8988T (cell line): Measurements from ENCODE around the gene PTPRT.
"Not testable (repeated sequence)": the region's sequence is repeated elsewhere in the genome, so short reads cannot be mapped to it uniquely, and the experiment has no call there.

ENCODE experiments used
- DNase-seq: peaks from one replicate; pipeline ENCODE4 v3.0.0; 2011

PTPRT gene

DNA sequence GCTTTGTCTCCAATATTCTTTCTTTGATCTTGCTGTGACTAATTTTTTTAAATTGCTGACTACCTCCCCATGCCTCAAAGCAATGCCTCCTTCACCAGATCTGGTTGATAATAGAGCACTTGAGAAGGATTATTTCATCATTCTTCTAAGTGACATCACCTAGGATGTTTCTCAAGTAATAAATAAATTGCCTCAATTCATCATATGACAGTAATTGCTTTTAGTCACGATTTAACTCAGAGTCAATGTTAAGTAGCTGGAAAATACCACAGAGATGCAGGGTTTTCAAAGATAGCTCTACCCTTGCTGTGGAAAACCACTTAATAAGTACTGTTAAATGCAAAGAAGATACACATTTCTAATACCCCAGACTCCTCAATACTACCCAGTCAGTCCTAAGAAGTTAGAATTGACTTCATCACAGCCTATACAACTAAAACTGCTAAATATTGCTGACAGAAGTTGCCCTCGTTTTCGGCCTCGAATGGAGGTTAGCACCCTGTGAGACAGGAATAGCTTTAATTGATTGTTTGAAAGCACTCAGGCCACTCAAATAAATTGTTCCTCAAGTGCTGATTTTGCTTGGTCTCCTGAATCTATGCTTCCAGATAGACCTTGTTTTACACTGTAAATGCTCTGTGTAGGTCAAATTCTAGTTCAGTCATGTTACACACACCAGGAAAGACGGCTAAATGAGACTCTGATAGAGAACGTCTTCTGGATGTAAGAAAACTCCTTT is 931.0 kb downstream of the PTPRT start:
- DNase-seq = no peak

DNA sequence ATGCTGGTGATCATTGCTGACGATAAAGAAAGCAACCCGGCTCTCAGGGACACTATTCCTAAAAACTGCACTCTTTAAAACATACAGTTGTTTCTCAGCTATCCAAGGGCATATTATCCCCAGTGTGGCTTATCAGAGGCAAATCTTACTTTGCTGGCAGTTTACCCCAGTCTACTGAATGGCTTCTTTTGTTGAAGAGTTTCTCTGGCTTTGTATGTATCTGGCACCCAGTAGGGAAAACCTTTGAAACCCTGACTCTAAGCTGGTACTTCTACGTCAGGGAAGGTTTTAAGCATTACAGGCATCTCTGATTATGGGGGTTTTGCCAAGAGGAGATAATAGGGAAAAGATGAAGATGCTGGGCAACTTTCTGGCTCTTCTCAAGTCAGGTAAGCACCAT is 933.9 kb downstream of the PTPRT start:
- DNase-seq = no peak

DNA sequence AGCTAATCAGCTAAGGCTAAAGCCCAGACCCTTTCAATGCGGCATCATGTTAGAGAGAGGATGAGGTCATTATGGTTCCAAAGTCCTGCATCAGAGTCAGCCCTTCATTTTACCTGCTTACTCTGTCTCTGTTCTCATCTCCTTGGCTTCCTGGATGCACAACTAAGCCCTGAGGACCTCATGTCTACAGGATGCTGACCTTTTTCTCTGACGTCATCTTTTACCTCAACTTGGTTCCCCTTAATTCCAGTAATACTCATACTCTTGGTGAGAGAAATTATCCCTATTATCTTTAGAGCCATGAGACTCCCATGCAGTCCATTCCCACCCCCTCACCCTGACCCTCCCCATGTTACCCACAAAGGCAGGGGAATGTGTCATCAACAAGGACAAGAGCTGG is 935.0 kb downstream of the PTPRT start:
- DNase-seq = no peak

DNA sequence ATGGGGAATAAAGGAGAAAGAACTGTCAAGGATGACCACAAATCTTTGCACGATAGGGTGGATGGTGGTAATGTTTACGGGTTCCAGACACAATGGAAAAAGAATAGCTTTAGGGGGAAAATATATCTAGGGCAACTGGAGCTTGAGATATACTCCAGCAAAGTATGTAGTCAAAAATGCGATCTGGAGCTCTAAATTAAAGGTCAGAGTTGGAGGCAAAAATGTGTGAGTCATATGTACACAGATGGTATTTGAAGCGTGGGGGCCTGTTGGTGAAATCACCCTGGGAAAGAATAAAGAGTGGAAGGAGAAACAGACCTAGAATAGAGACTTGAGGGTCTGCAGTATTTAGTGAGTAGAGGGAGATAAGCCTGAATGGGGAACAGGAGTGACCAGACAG is 937.6 kb downstream of the PTPRT start:
- DNase-seq = no peak

DNA sequence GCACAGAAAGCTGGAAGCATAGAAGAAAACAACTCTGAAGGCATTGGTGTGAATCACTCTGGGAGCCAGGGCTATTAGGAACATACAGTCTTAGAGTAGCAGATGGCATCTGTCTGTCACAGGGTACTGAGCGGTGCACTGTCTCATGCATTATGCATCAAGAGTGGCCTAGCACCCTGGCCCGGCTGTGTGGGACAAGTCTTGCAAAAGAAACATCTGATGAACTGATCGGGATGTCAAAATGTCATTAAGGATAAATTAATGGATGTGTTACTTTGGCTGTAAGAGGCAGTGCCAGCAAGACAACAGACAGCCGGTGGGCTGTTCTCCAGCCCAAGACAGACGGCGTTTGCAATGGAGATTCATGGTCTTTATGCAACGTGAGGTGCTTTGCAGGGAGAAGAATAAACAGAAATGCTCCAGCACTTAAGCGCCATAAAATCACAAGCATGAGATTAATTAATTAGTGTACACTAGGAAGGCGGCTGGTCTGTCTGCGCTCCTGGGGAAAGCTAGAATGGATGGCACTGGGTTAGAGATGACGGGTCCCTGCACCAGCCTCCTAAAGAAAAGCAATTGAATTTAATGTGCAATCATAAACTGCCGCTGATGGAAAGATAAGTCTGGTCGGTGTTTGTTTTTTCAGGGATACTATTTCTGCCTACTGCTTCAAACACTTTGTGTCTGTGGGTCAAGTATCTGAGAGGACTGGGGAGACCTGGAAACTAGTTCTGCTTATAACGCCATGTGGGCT is 970.9 kb downstream of the PTPRT start:
- no peak for DNase-seq

DNA sequence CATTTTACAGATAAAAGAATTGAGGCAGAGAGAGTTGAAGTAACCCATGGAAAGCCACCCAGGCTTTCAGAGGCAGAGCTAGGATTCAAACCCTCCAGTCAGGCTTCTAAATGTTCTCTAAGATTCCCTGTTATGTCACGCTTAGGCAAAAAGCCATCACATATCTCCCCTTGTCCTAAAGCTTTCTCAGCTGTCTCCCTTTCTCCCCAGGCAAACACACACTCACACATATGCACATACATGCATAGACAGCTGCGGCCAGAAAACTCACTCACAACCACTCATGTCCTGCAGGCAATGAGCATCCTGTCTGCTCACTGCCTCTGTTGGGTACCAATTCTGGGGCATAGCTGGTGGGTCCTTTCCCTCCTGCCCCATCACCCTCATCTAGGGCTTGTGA is 975.6 kb downstream of the PTPRT start:
- DNase-seq = no peak

DNA sequence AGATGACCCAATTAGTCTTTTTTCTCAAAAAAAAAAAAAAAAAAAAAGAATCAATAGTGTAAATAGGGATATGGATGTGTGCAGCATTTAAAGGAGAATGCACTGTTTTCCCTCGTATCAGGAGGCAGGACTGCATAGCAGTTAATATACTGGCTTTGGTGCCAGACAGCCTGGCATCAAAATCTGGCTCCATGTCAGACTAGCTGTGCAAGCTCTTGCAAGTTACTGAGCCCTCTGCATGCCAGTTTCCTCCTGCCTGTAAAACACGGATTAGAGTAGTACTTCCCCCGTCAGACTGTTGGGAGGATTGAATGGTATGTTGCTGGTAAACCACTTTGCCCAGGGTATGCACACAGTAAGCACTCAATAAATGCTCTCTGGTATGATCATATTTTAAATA is 977.3 kb downstream of the PTPRT start:
- DNase-seq = no peak

DNA sequence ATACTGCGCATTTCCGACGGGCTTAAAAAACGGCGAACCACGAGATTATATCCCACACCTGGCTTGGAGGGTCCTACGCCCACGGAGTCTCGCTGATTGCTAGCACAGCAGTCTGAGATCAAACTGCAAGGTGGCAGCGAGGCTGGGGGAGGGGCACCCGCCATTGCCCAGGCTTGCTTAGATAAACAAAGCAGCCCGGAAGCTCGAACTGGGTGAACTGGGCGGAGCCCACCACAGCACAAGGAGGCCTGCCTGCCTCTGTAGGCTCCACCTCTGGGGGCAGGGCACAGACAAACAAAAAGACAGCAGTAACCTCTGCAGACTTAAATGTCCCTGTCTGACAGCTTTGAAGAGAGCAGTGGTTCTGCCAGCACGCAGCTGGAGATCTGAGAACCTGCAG is 983.1 kb downstream of the PTPRT start:
- DNase-seq = not testable (repeated sequence)

DNA sequence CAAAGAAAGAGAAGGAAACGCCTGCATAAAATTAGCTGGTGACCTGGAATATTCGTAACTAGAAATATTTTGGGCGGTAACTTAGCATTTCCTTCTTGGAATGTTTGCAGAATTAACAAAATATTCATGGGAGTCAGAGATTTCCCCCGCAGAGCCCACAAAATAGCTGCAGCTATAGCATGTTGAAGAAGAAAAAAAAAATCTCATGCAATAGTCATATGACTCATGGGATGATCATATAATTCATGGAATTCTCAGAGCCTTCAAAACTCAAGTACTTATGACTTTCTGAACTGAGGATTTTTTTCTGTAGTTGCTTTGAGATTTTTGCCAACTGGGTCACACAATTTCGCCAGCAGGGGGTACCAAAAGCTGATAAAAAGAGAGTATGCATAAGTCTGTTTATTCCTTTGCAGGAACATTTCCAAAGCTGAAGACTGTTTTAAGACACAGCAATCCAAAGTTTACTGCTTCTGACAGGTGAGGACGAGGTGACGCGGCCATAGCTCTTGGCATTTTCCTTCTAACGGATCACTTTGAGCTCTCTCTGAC is 985.5 kb downstream of the PTPRT start:
- DNase-seq = no peak

DNA sequence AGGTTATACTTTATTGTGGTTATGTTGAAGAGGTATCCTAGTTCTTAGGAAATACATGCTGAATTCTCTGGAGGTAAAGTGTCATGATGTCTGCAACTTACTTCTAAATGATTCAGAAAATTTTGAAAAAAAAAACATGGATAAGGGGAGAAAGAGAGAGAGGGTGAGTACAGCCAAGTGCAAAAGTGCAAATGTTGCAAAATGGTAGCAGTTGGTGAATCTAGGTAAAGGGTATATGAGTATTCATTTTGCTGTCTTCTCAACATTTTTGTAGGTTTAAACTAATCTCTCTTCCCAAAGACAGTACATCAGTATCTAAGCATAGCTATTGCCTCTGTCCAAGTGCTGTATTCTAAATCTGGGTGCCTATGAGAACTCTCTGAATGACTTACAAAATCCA is 992.1 kb downstream of the PTPRT start:
- DNase-seq = no peak

DNA sequence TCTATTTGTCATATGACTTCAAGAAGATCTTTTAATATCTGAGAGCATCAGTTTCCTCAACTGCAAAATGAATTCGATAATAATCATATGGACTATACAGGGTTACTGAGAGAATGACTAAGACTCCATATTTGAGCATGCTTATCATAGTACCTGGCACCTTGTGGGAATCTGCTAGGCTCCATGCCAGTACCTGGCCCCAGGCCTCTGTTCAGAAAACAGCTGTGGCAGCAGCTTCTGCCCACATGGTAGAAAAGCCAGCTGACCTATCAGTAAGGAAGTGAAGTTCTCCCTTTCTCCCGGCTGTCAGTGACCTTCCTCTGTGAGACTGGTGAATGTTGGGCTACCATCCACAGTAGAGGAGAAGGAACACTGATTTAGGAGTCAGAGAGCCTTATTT is 996.6 kb downstream of the PTPRT start:
- no peak for DNase-seq

DNA sequence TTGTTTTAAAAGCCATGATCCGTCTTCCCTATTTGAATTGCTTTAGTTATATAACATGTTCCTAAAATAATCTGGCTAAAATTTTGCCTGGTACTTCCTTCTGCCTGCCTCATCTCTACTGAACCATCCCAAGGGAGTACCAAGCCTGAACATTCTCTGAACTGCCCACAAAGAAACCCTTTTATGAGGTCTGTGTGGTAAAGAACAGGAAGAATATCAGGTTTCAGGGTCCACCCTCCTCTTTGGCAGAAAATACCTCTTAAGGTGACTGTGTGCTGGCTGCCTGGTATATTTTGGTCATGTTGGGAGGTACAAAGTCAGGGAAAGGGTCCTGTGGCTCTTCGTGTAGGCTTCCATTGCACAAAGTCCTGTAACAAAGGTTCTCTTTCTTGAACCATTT is 997.4 kb downstream of the PTPRT start:
- DNase-seq = no peak

DNA sequence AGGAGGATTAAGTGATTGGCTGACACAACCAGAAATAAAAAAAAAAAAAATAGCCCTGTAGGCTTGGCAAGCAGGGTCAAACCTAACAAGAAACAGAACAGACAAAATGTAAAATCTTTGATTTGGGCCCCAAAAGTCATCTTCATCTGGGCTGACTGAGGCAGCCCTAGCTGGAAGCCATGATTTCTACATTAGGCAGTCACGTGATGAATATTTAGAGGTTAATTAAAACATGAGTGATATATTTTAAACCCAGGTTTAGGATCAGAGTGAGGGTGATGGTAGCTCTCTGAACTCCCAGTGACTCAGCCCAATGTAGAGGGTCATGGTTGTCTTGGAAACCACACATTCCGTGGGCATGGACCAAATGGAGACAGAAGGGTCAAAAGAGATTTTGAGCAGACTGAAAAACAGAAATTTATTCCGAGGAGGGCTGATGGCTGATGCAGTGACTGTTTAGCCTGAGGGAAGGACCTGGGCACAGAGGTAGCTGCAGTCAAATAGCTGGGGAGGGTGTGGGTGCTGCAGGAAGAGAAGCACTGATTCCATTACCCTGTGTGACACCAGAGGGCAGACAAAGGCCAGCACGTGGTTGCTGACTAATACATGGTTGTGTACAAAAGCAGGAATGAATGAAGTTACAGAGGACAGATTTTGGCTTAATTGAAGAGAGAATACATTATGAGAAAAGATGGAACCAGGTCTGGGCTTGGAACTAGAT is 998.4 kb downstream of the PTPRT start:
- no peak for DNase-seq

DNA sequence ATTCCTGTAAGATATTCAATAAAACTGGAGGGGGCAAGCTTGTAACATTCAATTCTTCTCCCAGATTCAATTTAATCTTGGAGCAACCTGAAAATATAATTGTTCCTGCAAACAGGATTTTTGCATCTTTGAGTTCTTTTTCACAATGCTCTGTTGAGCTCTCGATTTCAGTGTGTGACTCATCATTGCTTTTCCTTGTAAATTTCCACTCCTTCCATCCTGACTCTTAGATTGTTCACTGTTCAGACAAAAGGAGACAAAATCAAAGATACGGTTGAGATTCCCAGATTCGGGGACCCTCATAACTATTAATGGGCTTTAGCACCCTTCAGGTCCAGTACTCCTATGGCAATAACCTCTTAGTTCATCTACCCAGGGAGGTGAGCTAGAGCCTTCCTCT is 999.6 kb downstream of the PTPRT start:
- no peak for DNase-seq

DNA sequence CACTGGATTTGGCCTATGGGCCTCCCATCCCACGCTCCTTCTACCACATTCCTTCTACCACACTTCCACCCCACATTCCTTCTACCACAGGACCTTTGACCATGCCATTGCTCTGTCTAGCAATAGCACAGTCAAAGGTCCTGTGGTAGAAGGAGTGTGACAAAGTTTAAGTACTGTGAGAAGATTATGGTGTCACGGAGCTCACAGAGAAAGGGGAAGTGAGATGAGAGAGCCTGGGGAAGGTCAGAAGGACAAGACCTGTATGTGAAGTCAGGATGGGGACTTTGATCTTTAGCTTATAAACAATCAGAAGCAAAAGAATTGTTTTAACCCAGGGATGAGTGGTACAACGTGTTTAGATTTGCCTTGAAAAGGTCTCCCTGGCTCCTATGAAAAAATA is 1003.4 kb downstream of the PTPRT start:
- DNase-seq = no peak

DNA sequence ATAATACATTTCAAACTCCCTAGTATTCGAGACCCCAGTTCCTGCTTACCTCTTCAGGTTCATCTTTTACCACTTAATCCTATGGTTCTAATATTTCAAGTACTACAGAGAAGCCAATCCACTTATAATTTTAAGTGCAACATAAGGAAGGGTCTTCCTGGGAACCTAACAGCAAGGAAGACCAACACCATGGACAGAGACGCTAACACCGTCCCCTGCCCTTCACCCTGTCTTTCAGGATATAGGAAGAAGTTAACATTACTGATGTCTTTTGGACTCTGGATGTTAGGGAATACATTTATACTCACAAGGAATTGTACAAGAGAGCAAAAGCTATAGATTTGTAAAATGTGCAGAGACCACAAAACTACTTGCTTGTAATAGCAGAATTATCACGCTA is 1006.6 kb downstream of the PTPRT start:
- no peak for DNase-seq

DNA sequence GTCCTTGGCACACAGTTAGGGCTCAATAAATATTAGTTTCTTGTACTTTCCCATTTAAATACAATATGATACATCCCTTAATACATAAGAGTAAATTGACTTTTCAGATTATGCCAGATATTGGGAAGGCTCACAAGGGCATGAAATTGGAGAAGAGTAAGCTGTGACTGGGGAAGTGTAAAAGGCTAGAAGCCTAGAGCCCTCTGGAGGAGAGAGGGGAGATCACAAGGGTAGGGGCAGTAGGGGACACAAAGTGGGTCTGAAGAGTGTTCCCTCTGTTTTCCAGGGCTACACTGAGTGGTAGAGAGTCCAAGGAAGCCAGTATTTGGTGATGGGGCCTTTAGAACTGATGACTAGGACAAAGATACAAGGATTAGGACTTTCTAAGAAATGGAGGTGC is 1008.6 kb downstream of the PTPRT start:
- no peak for DNase-seq

DNA sequence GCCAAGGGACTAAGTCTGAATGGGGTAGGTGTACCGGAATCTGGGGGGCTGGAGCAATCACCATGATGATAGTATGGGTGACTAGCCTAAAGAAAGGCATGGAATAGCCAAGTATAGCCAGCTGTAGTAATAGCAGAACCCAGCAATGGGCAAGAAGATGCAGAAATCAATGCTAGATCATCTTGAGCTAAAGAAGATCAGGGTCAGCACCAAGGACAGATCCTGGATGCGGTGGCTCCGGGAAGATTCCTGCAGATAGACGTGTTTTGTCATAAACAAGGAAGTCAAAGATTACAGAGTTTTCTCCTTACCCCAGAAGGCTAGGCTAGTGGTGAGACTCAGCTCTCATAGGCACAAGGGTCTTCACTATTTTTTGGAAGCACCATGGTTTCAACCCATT is 1009.9 kb downstream of the PTPRT start:
- DNase-seq = no peak

DNA sequence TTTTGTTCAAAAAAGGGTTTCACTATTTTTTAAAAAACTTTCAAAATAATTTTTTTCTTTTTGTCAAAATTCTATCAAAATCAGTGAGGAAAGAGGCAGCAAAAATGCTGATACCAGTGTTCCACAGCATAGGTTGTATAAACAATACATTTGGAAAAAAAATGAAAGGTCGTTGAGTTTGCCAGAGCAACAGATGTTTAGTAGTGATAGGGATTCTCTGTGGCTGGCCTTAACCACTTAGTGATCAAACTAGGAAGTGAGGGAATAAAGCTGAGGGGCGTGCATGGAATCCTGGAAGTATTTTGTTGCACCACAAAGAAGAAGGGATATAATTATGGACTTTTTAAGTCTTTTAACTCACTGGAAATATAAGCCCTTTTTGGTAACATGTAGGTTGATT is 1016.3 kb downstream of the PTPRT start:
- DNase-seq = no peak

DNA sequence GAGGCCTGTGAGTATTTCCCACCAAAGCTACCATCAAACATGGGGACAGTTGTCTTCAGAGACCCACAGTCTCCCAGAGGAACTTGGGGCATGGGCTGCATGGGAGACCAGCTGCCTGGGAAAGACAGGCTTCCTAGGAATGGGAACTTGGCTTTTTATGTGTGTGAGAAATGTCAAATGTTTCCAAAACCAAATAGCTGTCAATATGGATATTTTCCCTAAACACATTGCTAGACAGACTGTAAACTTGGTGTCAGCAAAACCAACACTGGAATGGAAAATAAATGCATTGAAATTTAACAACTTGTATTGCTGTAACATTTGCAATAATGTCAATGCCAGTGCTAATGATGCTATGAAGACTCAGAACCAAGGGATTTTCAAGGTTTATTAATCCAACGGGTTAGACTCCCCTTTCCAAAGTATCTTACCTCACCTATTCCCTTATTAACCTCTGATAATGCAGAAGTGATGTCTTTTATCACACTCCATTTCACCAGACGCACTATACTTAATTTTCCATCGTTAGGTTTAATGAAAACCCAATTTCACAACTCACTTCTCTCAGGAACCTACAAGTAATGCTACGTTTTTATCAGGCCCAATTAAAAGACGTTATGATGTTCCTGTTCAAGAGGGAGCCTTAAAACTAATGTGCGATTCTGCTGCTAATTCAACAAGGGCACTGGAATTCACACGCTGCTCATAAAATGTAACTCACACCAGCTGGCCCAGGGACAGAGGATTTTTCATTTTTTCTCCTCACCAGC is 1025.4 kb downstream of the PTPRT start:
- no peak for DNase-seq

DNA sequence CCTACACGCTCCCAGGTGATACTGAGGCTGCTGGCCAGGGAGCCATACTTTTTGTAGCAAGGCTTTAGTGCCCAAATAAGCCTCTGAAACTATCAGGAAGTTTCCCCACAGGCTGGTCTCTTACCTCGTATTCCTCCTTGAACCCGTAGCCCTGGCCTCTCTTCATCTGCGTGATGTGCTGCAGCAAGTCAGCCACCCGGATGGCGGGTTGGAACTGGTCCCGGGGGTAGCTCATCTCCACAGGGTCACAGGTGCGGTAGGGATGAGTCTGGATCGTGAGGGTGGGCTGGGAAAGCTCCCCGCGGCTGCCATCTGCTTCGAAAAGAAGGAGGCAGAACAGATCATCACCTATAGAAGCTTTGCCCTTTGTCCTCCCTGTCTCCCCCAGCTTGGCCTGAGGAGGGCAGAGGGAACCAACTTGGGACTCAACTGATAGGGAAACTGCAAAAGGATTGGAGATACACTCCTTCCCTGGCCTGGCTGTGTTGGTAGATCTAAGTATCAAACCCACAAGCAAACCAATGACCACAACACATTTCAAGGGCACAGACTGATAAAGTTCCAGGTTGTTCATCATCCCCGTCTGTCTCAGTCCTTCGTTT is 1028.4 kb downstream of the PTPRT start:
- no peak for DNase-seq

DNA sequence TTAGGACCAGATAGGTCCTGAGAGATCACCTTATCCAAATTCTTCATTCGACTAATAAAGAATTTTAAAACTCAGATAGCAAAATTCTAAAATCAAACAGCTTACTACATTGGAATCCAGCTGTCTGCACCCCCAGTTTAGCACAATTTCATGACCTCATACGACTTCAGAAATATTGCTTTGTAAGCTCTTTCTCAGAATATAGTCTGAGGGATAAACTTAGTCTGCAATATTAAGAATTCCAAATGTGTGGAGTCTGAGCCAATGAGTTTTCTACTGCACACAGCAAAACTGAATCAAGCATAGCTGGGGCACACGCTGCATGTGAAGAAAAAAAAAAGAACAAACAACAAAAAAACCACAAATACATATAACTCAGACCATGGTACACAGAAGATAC is 1029.9 kb downstream of the PTPRT start:
- DNase-seq = no peak

DNA sequence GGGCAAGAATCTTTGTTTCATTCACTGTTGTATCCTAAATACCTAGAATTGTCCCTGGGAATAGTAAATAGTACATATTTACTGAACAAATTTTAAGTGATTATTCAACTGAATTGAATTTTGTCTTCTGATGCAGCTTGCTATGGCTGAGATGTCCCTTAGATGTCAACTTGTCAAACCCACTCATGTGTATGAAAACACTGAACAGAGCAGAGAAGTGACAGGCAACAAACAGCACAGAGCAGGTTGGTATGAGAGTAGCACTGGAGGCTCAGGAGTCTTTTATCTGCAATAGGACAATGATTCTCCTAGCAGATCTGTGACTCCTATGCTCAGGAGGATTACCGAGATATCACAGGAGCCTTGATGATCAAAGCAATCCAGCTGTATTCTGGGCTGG is 1031.4 kb downstream of the PTPRT start:
- DNase-seq = no peak
